H1 (cell line): Measurements from ENCODE around the gene CCDC127. TPM values are rescaled to one million over a fixed set of nuclear protein-coding genes. Genes with fewer than 3 reads are reported as not detected.

Source experiments
- CBX5 ChIP-seq: fragments of 300-800, 300-1000 bp; sonication (generic); IDR thresholded peaks from 2 replicates; pipeline ENCODE4 v1.7.1; 2016; ENCODE audit warnings: antibody characterized with exemption, low read length, low read depth
- CEBPB ChIP-seq: IDR thresholded peaks from 2 replicates; pipeline ENCODE4 v1.6.1; 2012; ENCODE audit warnings: low read depth, low read length
- CHD1 ChIP-seq: IDR thresholded peaks from 2 replicates; pipeline ENCODE4 v1.6.1; 2012; ENCODE audit warnings: low read depth, low read length, improper control_type of control experiment
- CHD2 ChIP-seq: IDR thresholded peaks from 2 replicates; pipeline ENCODE4 v1.6.1; 2012; ENCODE audit warnings: low read length, improper control_type of control experiment
- CREB1 ChIP-seq: IDR thresholded peaks from 2 replicates; pipeline ENCODE4 v1.6.1; 2012; ENCODE audit warnings: inconsistent platforms
- EP300 ChIP-seq, 2 experiments: IDR thresholded peaks; 1 replicate in 1 of 2; 2 replicates in 1 of 2; pipeline ENCODE4 v1.6.1; 2011 to 2012; ENCODE audit warnings: low read depth in 2 of 2, low read length in 2 of 2, mild to moderate bottlenecking in 2 of 2, borderline replicate concordance in 1 of 2, inconsistent platforms in 1 of 2, moderate library complexity in 1 of 2
- EZH2 ChIP-seq: fragments of 200-600 bp; sonication (generic); IDR thresholded peaks from 2 replicates; pipeline ENCODE4 v1.7.1; 2012; ENCODE audit warnings: low read depth, mild to moderate bottlenecking, moderate library complexity, low read length, inconsistent platforms; ENCODE audit not compliant: severe bottlenecking
- GABPA ChIP-seq: IDR thresholded peaks from 2 replicates; pipeline ENCODE4 v1.6.1; 2011; ENCODE audit warnings: mild to moderate bottlenecking, low read length, moderate library complexity, borderline replicate concordance; ENCODE audit not compliant: insufficient read depth
- KDM1A ChIP-seq: fragments of 200-600, 300-600 bp; sonication (generic); IDR thresholded peaks from 2 replicates; pipeline ENCODE4 v1.7.1; 2016; ENCODE audit warnings: mild to moderate bottlenecking, low read length, borderline replicate concordance
- KDM4A ChIP-seq: IDR thresholded peaks from one replicate; pipeline ENCODE4 v1.7.1; 2012; ENCODE audit warnings: low read depth, mild to moderate bottlenecking, moderate library complexity, low read length, inconsistent platforms; ENCODE audit not compliant: severe bottlenecking
- PHF8 ChIP-seq: fragments of 200-600 bp; sonication (generic); conservative IDR thresholded peaks from 2 replicates; pipeline ENCODE4 v1.7.1; 2012; ENCODE audit warnings: low read depth, mild to moderate bottlenecking, inconsistent platforms, low read length, moderate library complexity
- RBBP5 ChIP-seq: IDR thresholded peaks from 2 replicates; pipeline ENCODE4 v1.7.1; 2012; ENCODE audit warnings: low read depth, mild to moderate bottlenecking, inconsistent platforms, low read length, moderate library complexity, borderline replicate concordance
- RNF2 ChIP-seq: fragments of 200-900, 300-1000 bp; sonication (generic); IDR thresholded peaks from 2 replicates; pipeline ENCODE4 v1.7.1; 2016; ENCODE audit warnings: borderline replicate concordance, low read depth, mild to moderate bottlenecking, antibody characterized with exemption, low read length; ENCODE audit not compliant: poor library complexity, severe bottlenecking; ENCODE audit errors: missing control alignments
- RXRA ChIP-seq: IDR thresholded peaks from 2 replicates; pipeline ENCODE4 v1.6.1; 2011; ENCODE audit warnings: low read depth, mild to moderate bottlenecking, low read length, moderate library complexity; ENCODE audit not compliant: insufficient read depth
- SAP30 ChIP-seq: fragments of 300-600 bp; sonication (generic); IDR thresholded peaks from 2 replicates; pipeline ENCODE4 v1.7.1; 2012; ENCODE audit warnings: low read length, moderate library complexity, mild to moderate bottlenecking, inconsistent platforms; ENCODE audit not compliant: insufficient read depth, insufficient replicate concordance
- SIN3A ChIP-seq, 2 experiments: IDR thresholded peaks in 1 of 2; conservative IDR thresholded peaks in 1 of 2; 2 replicates each; pipeline ENCODE4 v1.6.1; 2011 to 2012; ENCODE audit warnings: low read length in 2 of 2, improper control_type of control experiment in 1 of 2, low read depth in 1 of 2, mild to moderate bottlenecking in 1 of 2
- SP2 ChIP-seq: IDR thresholded peaks from 2 replicates; pipeline ENCODE4 v1.6.1; 2012; ENCODE audit warnings: mild to moderate bottlenecking, low read length, inconsistent platforms
- SUZ12 ChIP-seq: fragments of 200-600 bp; sonication (generic); IDR thresholded peaks from 2 replicates; pipeline ENCODE4 v1.6.1; 2012; ENCODE audit warnings: mild to moderate bottlenecking, inconsistent platforms, low read length, moderate library complexity, mixed read lengths
- TBP ChIP-seq: IDR thresholded peaks from 2 replicates; pipeline ENCODE4 v1.6.1; 2011; ENCODE audit warnings: low read depth, low read length, improper control_type of control experiment
- YY1 ChIP-seq: IDR thresholded peaks from 2 replicates; pipeline ENCODE4 v1.6.1; 2011; ENCODE audit warnings: low read depth, mild to moderate bottlenecking, low read length
- polyA plus RNA-seq, 7 experiments: library from polyadenylated mRNA; depleted of rRNA in 3 of 7; stranded (reverse) in 5 of 7; unstranded in 2 of 7; fragments of >200 nt in 5 of 7; fragments of 200-250 nt in 2 of 7; gene quantifications; 1 replicate in 5 of 7; 2 replicates in 1 of 7; 4 replicates in 1 of 7; pipeline versions ENCODE4 v1.2.1 to v1.2.3, GENCODE V29; 2011 to 2013; ENCODE audit warnings: missing spikeins in 2 of 7, mixed read lengths in 2 of 7
- total RNA-seq: library from RNA; stranded (reverse); fragmentation: NEBNext Ultra II Directional; extraction: Animal tissue kit (Norgen Biotek cat#: 25700); gene quantifications from 2 replicates; pipeline ENCODE4 v1.2.1, GENCODE V29; 2021
- TF ChIP-seq, protein P1 (sequence below): IDR thresholded peaks from 2 replicates; pipeline ENCODE4 v1.6.1; 2012; ENCODE audit warnings: inconsistent platforms

Gene CCDC127
- total and polyA plus RNA-seq, 2 of the 8 experiments (the other 6 are each of a cell fraction or from before 2014, with no cell fraction given) = 2.9 to 8.0 TPM

DNA sequence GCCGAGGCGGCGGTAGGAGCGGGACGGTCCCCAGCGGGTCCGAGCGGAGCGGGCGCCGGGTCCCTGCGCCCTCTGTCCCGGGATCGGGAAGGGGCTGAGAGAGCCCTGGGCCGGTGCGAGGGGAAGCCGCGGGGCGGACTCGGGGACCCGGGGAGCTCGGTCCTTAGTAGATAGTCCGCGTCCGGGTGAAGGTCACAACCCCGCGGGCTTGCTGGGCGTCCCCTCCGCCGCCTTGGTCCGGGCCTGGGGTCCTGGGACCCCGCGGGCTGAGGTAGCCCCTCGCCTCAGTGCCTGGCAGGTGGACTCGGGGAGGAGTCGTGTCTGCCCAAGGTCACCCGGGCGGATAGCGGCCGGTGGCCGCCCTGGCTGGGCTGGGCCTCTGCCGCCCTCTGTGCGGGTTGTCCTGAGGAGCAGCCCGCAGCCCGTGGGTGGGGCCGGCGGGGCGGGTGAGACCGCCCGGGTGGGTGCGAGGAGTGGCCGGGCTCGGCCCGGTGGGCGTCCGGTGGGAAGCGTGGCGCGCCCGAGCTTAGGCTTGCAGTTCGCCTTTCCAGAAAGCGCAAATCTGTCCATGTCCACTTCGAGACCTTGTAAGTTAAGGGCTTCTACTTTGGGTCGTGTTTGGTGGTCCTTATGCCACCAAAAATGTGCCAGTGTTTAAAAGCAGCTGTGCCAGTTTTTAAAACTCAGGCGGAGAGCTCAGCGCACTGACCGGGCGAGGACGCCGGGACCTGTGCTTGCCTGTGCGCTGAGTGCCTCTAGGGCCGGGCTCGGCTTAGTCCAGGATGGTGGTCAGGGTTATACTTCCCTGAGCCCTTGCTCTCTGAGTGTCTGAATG lies 721 bp upstream of the CCDC127 start (continued):
- no peak for TF ChIP-seq SP2
- TF ChIP-seq EZH2 = no peak
- TF ChIP-seq KDM1A = no peak
- TF ChIP-seq YY1 = no peak
- TF ChIP-seq EP300 (IDR thresholded peaks at IDR 0.05; ENCODE audit: borderline replicate concordance in 1 of 2, low read depth in 2 of 2, low read length in 2 of 2) = no peak
- TF ChIP-seq CBX5 = no peak
- TF ChIP-seq CEBPB = no peak
- 0 out of 4 replicates have a peak, but pooled peaks of 1 of the 2 experiments have one; percentile 28 for TF ChIP-seq SIN3A (conservative IDR thresholded peaks at IDR 0.05 in 1 of 2, IDR thresholded peaks at IDR 0.05 in 1 of 2; ENCODE audit: low read depth in 1 of 2, low read length in 2 of 2)
- peak; percentile 23; the same call in 1 of the 2 replicates for TF ChIP-seq RBBP5
- TF ChIP-seq RXRA = no peak
- TF ChIP-seq CHD1 = no peak
- no peak for TF ChIP-seq RNF2
- no peak for TF ChIP-seq CHD2
- TF ChIP-seq CREB1 = no peak
- TF ChIP-seq TBP = no peak
- TF ChIP-seq SAP30 = no peak
- peak; percentile 71 for TF ChIP-seq KDM4A
- TF ChIP-seq GABPA = no peak
- no peak for TF ChIP-seq SUZ12
- TF ChIP-seq, protein P1, sequence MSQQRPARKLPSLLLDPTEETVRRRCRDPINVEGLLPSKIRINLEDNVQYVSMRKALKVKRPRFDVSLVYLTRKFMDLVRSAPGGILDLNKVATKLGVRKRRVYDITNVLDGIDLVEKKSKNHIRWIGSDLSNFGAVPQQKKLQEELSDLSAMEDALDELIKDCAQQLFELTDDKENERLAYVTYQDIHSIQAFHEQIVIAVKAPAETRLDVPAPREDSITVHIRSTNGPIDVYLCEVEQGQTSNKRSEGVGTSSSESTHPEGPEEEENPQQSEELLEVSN = 0 out of 2 replicates have a peak, but pooled peaks have one; percentile 29
- TF ChIP-seq PHF8 = peak; percentile 56; the same call in 1 of the 2 replicates
